Activated effector memory CD4-positive, alpha-beta T cell treated with anti-CD3 and anti-CD28 coated beads, Interleukin-2, amount 50 U/mL, for 16 hours (primary cell): ENCODE results near the gene TMEM123.

Source experiments
- DNase-seq: peaks from one replicate; pipeline ENCODE4 v3.0.0-alpha.2; 2020

The TMEM123 gene

GRCh38 chr11:102452461-102453301 is at the start of gene TMEM123:
Gene TMEM123 (minus strand): TSS chr11:102452765. CDS start chr11:102452623, 142 bp downstream.
- DNase-seq, result peak; percentile 95

- DNase-seq, result no peak
Measured at GRCh38 chr11:102500829-102501228, 48.3 kb upstream of the TMEM123 start.

GRCh38 chr11:102499931-102500330 is 47.4 kb upstream of the TMEM123 start:
- no peak for DNase-seq

GRCh38 chr11:102499151-102499550 is 46.6 kb upstream of the TMEM123 start:
- no peak for DNase-seq

GRCh38 chr11:102497061-102497460 is 44.5 kb upstream of the TMEM123 start:
- no peak for DNase-seq

GRCh38 chr11:102495161-102496042 is 42.8 kb upstream of the TMEM123 start:
- DNase-seq, result no peak

GRCh38 chr11:102494216-102494615 is 41.7 kb upstream of the TMEM123 start:
- DNase-seq, result no peak

- no peak for DNase-seq
Measured at GRCh38 chr11:102493524-102493923, 41.0 kb upstream of the TMEM123 start.

GRCh38 chr11:102491969-102492368 is 39.4 kb upstream of the TMEM123 start:
- no peak for DNase-seq

GRCh38 chr11:102489186-102490145 is 36.9 kb upstream of the TMEM123 start:
- no peak for DNase-seq

GRCh38 chr11:102488208-102488607 is 35.6 kb upstream of the TMEM123 start:
- DNase-seq, result no peak

GRCh38 chr11:102487214-102487613 is 34.6 kb upstream of the TMEM123 start:
- DNase-seq, result no peak

- no peak for DNase-seq
Measured at GRCh38 chr11:102486584-102486983, 34.0 kb upstream of the TMEM123 start.

GRCh38 chr11:102485095-102485722 is 32.6 kb upstream of the TMEM123 start:
- DNase-seq, result no peak

GRCh38 chr11:102482433-102482832 is 29.9 kb upstream of the TMEM123 start:
- no peak for DNase-seq

GRCh38 chr11:102479733-102480132 is 27.2 kb upstream of the TMEM123 start:
- no peak for DNase-seq

- no peak for DNase-seq
Measured at GRCh38 chr11:102478673-102479299, 26.2 kb upstream of the TMEM123 start.

- no peak for DNase-seq
Measured at GRCh38 chr11:102476812-102477211, 24.2 kb upstream of the TMEM123 start.

GRCh38 chr11:102476069-102476468 is 23.5 kb upstream of the TMEM123 start:
- no peak for DNase-seq

GRCh38 chr11:102473543-102473942 is 21.0 kb upstream of the TMEM123 start:
- DNase-seq, result no peak

GRCh38 chr11:102472127-102472526 is 19.6 kb upstream of the TMEM123 start:
- no peak for DNase-seq

GRCh38 chr11:102471474-102471873 is 18.9 kb upstream of the TMEM123 start:
- DNase-seq, result no peak
